K562 (cell line): ENCODE results near the gene AHNAK. TPM values are rescaled to one million over a fixed set of nuclear protein-coding genes. Genes with fewer than 3 reads are reported as not detected.
A peak's percentile ranks its signal among the peaks of the same experiment; 100 is the strongest.

Source experiments
- ATF1 ChIP-seq, 2 experiments: fragments of 450-650 bp in 1 of 2; IDR thresholded peaks; 2 replicates each; pipeline ENCODE4 v1.6.1; 2016; ENCODE audit warnings: missing compliant biosample characterization in 1 of 2, missing genetic modification characterization in 1 of 2
- CAMTA2 ChIP-seq: fragments of 250-450 bp; sonication (Bioruptor Pico); conservative IDR thresholded peaks from 2 replicates; pipeline ENCODE4 v1.5.1; 2022
- GTF2F1 ChIP-seq: IDR thresholded peaks from 2 replicates; pipeline ENCODE4 v1.6.1; 2011; ENCODE audit warnings: low read depth, low read length, improper control_type of control experiment
- KDM4B ChIP-seq, 2 experiments: fragments of 450-650 bp in 1 of 2; sonication (generic) in 1 of 2; IDR thresholded peaks; 2 replicates each; pipeline ENCODE4 v1.6.1; 2016 to 2017; ENCODE audit warnings: borderline replicate concordance in 2 of 2, antibody characterized with exemption in 1 of 2, low read depth in 1 of 2, mild to moderate bottlenecking in 1 of 2
- MEF2D ChIP-seq: conservative IDR thresholded peaks from 2 replicates; pipeline ENCODE4 v1.6.1; 2016; ENCODE audit warnings: low read depth, missing genetic modification characterization, missing compliant biosample characterization
- PHTF2 ChIP-seq: fragments of 250-450 bp; sonication (Bioruptor Pico); IDR thresholded peaks from 2 replicates; pipeline ENCODE4 v1.5.0; 2021; ENCODE audit warnings: mild to moderate bottlenecking
- POLR2B ChIP-seq: fragments of 450-650 bp; IDR thresholded peaks from 2 replicates; pipeline ENCODE4 v1.6.1; 2018; ENCODE audit warnings: low read depth; ENCODE audit not compliant: partially characterized antibody
- PURB ChIP-seq: sonication (generic); formaldehyde crosslinking; IDR thresholded peaks from 2 replicates; pipeline ENCODE4 v1.9.0; 2021; ENCODE audit warnings: low read depth, mild to moderate bottlenecking, missing genetic modification reagents
- SMAD1 ChIP-seq: fragments of 150-350 bp; IDR thresholded peaks from 2 replicates; pipeline ENCODE4 v1.6.1; 2014; ENCODE audit warnings: low read length, low read depth; ENCODE audit not compliant: partially characterized antibody
- SRSF1 ChIP-seq: fragments of 200-400 bp; formaldehyde crosslinking; IDR thresholded peaks from 2 replicates; pipeline ENCODE4 v1.6.1; 2017; ENCODE audit warnings: mild to moderate bottlenecking, low read depth, low read length, moderate library complexity
- polyA plus RNA-seq, 8 experiments: library from polyadenylated mRNA; depleted of rRNA in 4 of 8; stranded (reverse) in 5 of 8; unstranded in 3 of 8; fragments of >200 nt; fragmentation: Nextera tagmentation in 2 of 8; fragmentation: Illumina TruSeq in 1 of 8; extraction: Ambion mirVana in 2 of 8; extraction: Trizol in 1 of 8; gene quantifications; 2 replicates each; pipeline versions ENCODE4 v1.2.1 to v1.2.3, GENCODE V29; 2011 to 2014; ENCODE audit warnings: inconsistent platforms in 1 of 8, missing spikeins in 1 of 8
- total RNA-seq, 7 experiments: library from RNA; depleted of rRNA in 6 of 7; stranded (reverse); fragments of >200 nt in 6 of 7; fragmentation: Illumina TruSeq in 2 of 7; extraction: Trizol in 2 of 7; gene quantifications; 2 replicates each; pipeline versions ENCODE4 v1.2.1 to v1.2.3, GENCODE V29; 2011 to 2021; ENCODE audit warnings: low replicate concordance in 1 of 7
- TF ChIP-seq, protein P1 (sequence below): fragments of 250-450 bp; sonication (Bioruptor Pico); IDR thresholded peaks from 2 replicates; pipeline ENCODE4 v1.9.0; 2021; ENCODE audit warnings: mild to moderate bottlenecking
- TF ChIP-seq, protein P2 (sequence below): fragments of 250-450 bp; sonication (Bioruptor Pico); IDR thresholded peaks from 2 replicates; pipeline ENCODE4 v1.5.0; 2021; ENCODE audit warnings: mild to moderate bottlenecking, borderline replicate concordance
- TF ChIP-seq, protein P3 (sequence below): IDR thresholded peaks from 3 replicates; pipeline ENCODE4 v1.6.1; 2011; ENCODE audit warnings: borderline replicate concordance, mild to moderate bottlenecking; ENCODE audit not compliant: insufficient read length, insufficient read depth
- TF ChIP-seq, protein P4 (sequence below), 2 experiments: fragments of 450-650 bp; formaldehyde crosslinking in 1 of 2; IDR thresholded peaks; 2 replicates each; pipeline versions ENCODE4 v1.4.0 to v1.6.1; 2014 to 2020; ENCODE audit warnings: mild to moderate bottlenecking in 2 of 2, borderline replicate concordance in 1 of 2, low read depth in 1 of 2

AHNAK gene
- total and polyA plus RNA-seq, 9 of the 15 experiments (the other 6 are each of a cell fraction or from before 2014, with no cell fraction given): 1.5 to 89.7 (median 45.0) TPM

DNA sequence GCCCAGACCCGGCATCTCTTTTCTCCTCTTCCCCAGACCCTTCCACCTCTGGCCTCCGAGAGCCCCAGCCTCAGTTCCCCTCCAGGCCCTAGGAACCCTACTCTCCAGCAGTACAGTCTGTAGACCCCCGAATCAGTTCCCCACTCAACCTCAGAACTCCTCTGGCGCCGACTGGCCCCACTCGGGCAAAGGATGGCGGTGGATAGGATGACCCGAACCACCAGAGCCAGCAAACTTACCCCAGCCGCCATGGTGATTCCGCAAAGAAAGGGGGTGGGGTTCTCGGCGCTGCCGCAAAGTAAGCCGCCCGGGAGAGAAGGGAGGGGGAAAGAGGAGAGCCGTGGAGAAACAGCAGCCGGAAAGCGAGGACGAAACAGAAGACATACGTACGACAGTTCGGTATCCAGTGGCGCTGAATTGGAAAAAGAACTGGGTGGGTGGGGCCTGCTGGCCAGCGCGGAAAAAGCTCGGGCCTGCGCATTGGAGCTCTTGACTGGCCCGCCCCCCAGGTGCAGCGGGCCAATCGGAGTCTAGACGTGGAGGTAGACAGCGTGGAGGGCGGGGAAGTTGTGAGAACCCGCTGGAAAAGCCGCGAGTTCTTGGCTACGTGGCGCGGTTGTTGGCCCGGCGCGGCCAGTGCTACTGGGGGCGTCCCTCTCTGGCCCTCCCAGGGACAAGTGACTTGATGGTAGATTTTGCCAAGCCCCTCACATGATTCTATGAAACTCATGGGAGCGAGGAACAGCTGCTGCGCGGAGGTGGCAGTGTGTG is 27.2 kb upstream of the AHNAK start, which contains the start of gene EEF1G (continued):
- TF ChIP-seq, protein P1, sequence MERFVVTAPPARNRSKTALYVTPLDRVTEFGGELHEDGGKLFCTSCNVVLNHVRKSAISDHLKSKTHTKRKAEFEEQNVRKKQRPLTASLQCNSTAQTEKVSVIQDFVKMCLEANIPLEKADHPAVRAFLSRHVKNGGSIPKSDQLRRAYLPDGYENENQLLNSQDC (CRISPR knock-in tag): 0 out of 2 replicates have a peak, but pooled peaks have one; percentile 21
- TF ChIP-seq MEF2D (tag) (no peak), CAMTA2 (peak; percentile 83; the same call in 1 of the 2 replicates), PURB (CRISPR knock-in tag) (no peak), ATF1 (CRISPR knock-in tag; IDR thresholded peaks at IDR 0.05) (no peak), ATF1 (tag; IDR thresholded peaks at IDR 0.05) (peak; percentile 80), GTF2F1 (peak; percentile 87; the same call in 1 of the 2 replicates), PHTF2 (CRISPR knock-in tag) (0 out of 2 replicates have a peak, but pooled peaks have one; percentile 61), POLR2B (peak; percentile 88), KDM4B (IDR thresholded peaks at IDR 0.05; ENCODE audit: borderline replicate concordance in 2 of 2, low read depth in 1 of 2) (0 out of 4 replicates have a peak, but pooled peaks of 1 of the 2 experiments have one; percentile 9), SMAD1 (peak; percentile 71), SRSF1 (no peak)
- TF ChIP-seq, protein P2, sequence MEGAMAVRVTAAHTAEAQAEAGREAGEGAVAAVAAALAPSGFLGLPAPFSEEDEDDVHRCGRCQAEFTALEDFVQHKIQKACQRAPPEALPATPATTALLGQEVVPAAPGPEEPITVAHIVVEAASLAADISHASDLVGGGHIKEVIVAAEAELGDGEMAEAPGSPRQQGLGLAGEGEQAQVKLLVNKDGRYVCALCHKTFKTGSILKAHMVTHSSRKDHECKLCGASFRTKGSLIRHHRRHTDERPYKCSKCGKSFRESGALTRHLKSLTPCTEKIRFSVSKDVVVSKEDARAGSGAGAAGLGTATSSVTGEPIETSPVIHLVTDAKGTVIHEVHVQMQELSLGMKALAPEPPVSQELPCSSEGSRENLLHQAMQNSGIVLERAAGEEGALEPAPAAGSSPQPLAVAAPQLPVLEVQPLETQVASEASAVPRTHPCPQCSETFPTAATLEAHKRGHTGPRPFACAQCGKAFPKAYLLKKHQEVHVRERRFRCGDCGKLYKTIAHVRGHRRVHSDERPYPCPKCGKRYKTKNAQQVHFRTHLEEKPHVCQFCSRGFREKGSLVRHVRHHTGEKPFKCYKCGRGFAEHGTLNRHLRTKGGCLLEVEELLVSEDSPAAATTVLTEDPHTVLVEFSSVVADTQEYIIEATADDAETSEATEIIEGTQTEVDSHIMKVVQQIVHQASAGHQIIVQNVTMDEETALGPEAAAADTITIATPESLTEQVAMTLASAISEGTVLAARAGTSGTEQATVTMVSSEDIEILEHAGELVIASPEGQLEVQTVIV (CRISPR knock-in tag): peak; percentile 97
- TF ChIP-seq, protein P3, sequence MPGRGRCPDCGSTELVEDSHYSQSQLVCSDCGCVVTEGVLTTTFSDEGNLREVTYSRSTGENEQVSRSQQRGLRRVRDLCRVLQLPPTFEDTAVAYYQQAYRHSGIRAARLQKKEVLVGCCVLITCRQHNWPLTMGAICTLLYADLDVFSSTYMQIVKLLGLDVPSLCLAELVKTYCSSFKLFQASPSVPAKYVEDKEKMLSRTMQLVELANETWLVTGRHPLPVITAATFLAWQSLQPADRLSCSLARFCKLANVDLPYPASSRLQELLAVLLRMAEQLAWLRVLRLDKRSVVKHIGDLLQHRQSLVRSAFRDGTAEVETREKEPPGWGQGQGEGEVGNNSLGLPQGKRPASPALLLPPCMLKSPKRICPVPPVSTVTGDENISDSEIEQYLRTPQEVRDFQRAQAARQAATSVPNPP: no peak
- TF ChIP-seq, protein P4, sequence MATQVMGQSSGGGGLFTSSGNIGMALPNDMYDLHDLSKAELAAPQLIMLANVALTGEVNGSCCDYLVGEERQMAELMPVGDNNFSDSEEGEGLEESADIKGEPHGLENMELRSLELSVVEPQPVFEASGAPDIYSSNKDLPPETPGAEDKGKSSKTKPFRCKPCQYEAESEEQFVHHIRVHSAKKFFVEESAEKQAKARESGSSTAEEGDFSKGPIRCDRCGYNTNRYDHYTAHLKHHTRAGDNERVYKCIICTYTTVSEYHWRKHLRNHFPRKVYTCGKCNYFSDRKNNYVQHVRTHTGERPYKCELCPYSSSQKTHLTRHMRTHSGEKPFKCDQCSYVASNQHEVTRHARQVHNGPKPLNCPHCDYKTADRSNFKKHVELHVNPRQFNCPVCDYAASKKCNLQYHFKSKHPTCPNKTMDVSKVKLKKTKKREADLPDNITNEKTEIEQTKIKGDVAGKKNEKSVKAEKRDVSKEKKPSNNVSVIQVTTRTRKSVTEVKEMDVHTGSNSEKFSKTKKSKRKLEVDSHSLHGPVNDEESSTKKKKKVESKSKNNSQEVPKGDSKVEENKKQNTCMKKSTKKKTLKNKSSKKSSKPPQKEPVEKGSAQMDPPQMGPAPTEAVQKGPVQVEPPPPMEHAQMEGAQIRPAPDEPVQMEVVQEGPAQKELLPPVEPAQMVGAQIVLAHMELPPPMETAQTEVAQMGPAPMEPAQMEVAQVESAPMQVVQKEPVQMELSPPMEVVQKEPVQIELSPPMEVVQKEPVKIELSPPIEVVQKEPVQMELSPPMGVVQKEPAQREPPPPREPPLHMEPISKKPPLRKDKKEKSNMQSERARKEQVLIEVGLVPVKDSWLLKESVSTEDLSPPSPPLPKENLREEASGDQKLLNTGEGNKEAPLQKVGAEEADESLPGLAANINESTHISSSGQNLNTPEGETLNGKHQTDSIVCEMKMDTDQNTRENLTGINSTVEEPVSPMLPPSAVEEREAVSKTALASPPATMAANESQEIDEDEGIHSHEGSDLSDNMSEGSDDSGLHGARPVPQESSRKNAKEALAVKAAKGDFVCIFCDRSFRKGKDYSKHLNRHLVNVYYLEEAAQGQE (IDR thresholded peaks at IDR 0.05; ENCODE audit: borderline replicate concordance): no peak
- TF ChIP-seq, protein P4 (CRISPR knock-in tag; IDR thresholded peaks at IDR 0.05; ENCODE audit: low read depth): no peak
